HepG2 (cell line): ENCODE measurements around the gene MTA3. TPM values are rescaled to one million over a fixed set of nuclear protein-coding genes. Genes with fewer than 3 reads are reported as not detected.

Experiments
- ARHGAP35 ChIP-seq: sonication (generic); formaldehyde crosslinking; IDR thresholded peaks from 2 replicates; pipeline ENCODE4 v1.9.0; 2022; ENCODE audit warnings: mild to moderate bottlenecking, inconsistent platforms, moderate library complexity, missing genetic modification reagents, borderline replicate concordance
- CCDC6 ChIP-seq: sonication (generic); formaldehyde crosslinking; IDR thresholded peaks from 2 replicates; pipeline ENCODE4 v1.8.1; 2022; ENCODE audit warnings: mild to moderate bottlenecking, missing genetic modification reagents, moderate library complexity
- ESRRA ChIP-seq: sonication (generic); formaldehyde crosslinking; IDR thresholded peaks from 2 replicates; pipeline ENCODE4 v1.5.1; 2020; ENCODE audit warnings: mild to moderate bottlenecking, low read depth, missing genetic modification reagents
- GTF2F1 ChIP-seq: fragments of 150-350 bp; IDR thresholded peaks from 2 replicates; pipeline ENCODE4 v1.6.1; 2014; ENCODE audit warnings: low read length
- GZF1 ChIP-seq: sonication (generic); formaldehyde crosslinking; IDR thresholded peaks from 2 replicates; pipeline ENCODE4 v1.5.1; 2020; ENCODE audit warnings: mild to moderate bottlenecking, missing genetic modification reagents
- KLF9 ChIP-seq: IDR thresholded peaks from 2 replicates; pipeline ENCODE4 v1.6.1; 2016; ENCODE audit warnings: low read depth
- MEF2D ChIP-seq: sonication (generic); formaldehyde crosslinking; IDR thresholded peaks from 2 replicates; pipeline ENCODE4 v1.5.1; 2020; ENCODE audit warnings: mild to moderate bottlenecking, missing genetic modification reagents
- PRPF4 ChIP-seq: fragments of 200-400 bp; formaldehyde crosslinking; IDR thresholded peaks from 2 replicates; pipeline ENCODE4 v1.6.1; 2016; ENCODE audit warnings: low read length, low read depth; ENCODE audit not compliant: poor library complexity, severe bottlenecking
- RAD51 ChIP-seq: fragments of 450-650 bp; IDR thresholded peaks from 2 replicates; pipeline ENCODE4 v1.6.1; 2016; ENCODE audit warnings: borderline replicate concordance
- SKI ChIP-seq: fragments of 450-650 bp; IDR thresholded peaks from one replicate; pipeline ENCODE4 v1.6.1; 2018; ENCODE audit warnings: mild to moderate bottlenecking; ENCODE audit not compliant: partially characterized antibody
- SMARCC2 ChIP-seq: fragments of 450-650 bp; IDR thresholded peaks from 2 replicates; pipeline ENCODE4 v1.6.1; 2017; ENCODE audit warnings: antibody characterized with exemption, mild to moderate bottlenecking
- TARDBP ChIP-seq: sonication (generic); formaldehyde crosslinking; IDR thresholded peaks from 2 replicates; pipeline ENCODE4 v1.8.0; 2022; ENCODE audit warnings: mild to moderate bottlenecking, missing genetic modification reagents
- ZNF10 ChIP-seq: sonication (generic); formaldehyde crosslinking; IDR thresholded peaks from 2 replicates; pipeline ENCODE4 v1.4.0; 2020; ENCODE audit warnings: mild to moderate bottlenecking, low read depth, missing genetic modification reagents, borderline replicate concordance
- ZNF326 ChIP-seq: sonication (generic); formaldehyde crosslinking; IDR thresholded peaks from 2 replicates; pipeline ENCODE4 v1.4.0; 2020; ENCODE audit warnings: missing genetic modification reagents, borderline replicate concordance
- ZNF367 ChIP-seq: sonication (generic); formaldehyde crosslinking; IDR thresholded peaks from 2 replicates; pipeline ENCODE4 v1.4.0; 2020; ENCODE audit warnings: missing genetic modification reagents, borderline replicate concordance
- ZNF430 ChIP-seq: sonication (generic); formaldehyde crosslinking; IDR thresholded peaks from 2 replicates; pipeline ENCODE4 v1.9.0; 2021; ENCODE audit warnings: mild to moderate bottlenecking, missing genetic modification reagents
- ZNF432 ChIP-seq: sonication (generic); formaldehyde crosslinking; IDR thresholded peaks from 2 replicates; pipeline ENCODE4 v1.5.0; 2020; ENCODE audit warnings: missing genetic modification reagents, mild to moderate bottlenecking, borderline replicate concordance
- ZNF563 ChIP-seq: sonication (generic); formaldehyde crosslinking; IDR thresholded peaks from 2 replicates; pipeline ENCODE4 v1.8.0; 2022; ENCODE audit warnings: mild to moderate bottlenecking, moderate library complexity, missing genetic modification reagents
- ZNF7 ChIP-seq: IDR thresholded peaks from 2 replicates; pipeline ENCODE4 v1.6.1; 2016; ENCODE audit warnings: missing biosample characterization, missing genetic modification reagents
- ZNF792 ChIP-seq: IDR thresholded peaks from 2 replicates; pipeline ENCODE4 v1.6.1; 2016
- ZSCAN30 ChIP-seq: sonication (generic); formaldehyde crosslinking; IDR thresholded peaks from 2 replicates; pipeline ENCODE4 v1.5.0; 2020; ENCODE audit warnings: mild to moderate bottlenecking, missing genetic modification reagents
- polyA plus RNA-seq, 8 experiments: library from polyadenylated mRNA; depleted of rRNA in 3 of 8; stranded (reverse) in 7 of 8; unstranded in 1 of 8; fragments of >200 nt; fragmentation: Illumina TruSeq in 4 of 8; extraction: Trizol in 4 of 8; gene quantifications; 2 replicates each; pipeline versions ENCODE4 v1.2.1 to v1.2.3, GENCODE V29; 2011 to 2016; ENCODE audit warnings: low read depth in 4 of 8, missing spikeins in 1 of 8, mixed read lengths in 1 of 8; ENCODE audit not compliant: insufficient read depth in 1 of 8
- total RNA-seq, 5 experiments: library from RNA; depleted of rRNA; stranded (reverse); fragments of >200 nt; fragmentation: Illumina TruSeq; extraction: Trizol; gene quantifications; 2 replicates each; pipeline ENCODE4 v1.2.3, GENCODE V29; 2016; ENCODE audit warnings: low read depth in 1 of 5
- TF ChIP-seq, protein P1 (sequence below): sonication (generic); formaldehyde crosslinking; IDR thresholded peaks from 2 replicates; pipeline ENCODE4 v1.8.0; 2022; ENCODE audit warnings: missing genetic modification reagents, mild to moderate bottlenecking, borderline replicate concordance
- TF ChIP-seq, protein P2 (sequence below): sonication (generic); formaldehyde crosslinking; IDR thresholded peaks from 2 replicates; pipeline ENCODE4 v1.5.1; 2020; ENCODE audit warnings: missing genetic modification reagents, mild to moderate bottlenecking, borderline replicate concordance
- TF ChIP-seq, protein P3 (sequence below): sonication (generic); formaldehyde crosslinking; IDR thresholded peaks from 2 replicates; pipeline ENCODE4 v1.8.1; 2023; ENCODE audit warnings: mild to moderate bottlenecking, missing genetic modification reagents
- TF ChIP-seq, protein P4 (sequence below): sonication (generic); formaldehyde crosslinking; IDR thresholded peaks from 2 replicates; pipeline ENCODE4 v1.8.0; 2022; ENCODE audit warnings: mild to moderate bottlenecking, missing genetic modification reagents; ENCODE audit not compliant: insufficient replicate concordance

MTA3 gene
- total and polyA plus RNA-seq, 2 of the 13 experiments (the other 11 are each of a cell fraction or from before 2014, with no cell fraction given) = 48.8 to 77.8 TPM

DNA sequence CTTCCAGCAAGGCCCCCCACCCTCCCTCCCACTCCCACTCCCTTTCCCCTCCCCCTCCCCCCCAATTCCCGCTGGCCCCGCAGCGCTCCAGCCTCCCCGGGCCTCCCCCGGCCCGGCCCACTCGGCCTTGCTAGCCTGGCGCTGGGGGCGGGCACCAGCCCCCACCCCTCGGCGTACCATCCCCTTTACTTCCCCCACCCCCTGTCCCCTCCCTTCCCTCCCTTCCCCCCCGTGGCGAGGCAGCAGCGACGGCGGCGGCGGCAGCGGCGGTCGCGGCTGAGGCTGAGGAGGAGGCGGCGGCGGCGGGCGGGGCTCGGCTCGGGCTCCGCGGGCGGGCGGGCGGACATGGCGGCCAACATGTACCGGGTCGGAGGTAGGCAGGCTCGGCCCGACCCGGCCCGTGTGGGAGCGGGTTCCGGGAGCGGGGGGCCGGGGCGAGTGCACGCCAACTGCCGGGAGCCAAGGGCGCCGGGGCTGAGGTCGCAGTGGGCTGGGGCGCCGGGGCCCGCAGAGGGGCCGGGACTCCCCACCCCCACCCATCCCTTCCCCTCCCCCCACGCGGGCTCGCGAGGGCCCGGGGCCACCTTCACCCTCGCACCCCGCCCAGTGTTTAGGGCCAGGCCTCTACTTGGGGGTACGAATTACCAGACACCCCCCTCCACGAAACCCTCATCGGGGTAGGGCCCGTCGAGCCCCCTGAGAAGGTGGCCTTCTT lies at the start of gene MTA3 (continued):
- TF ChIP-seq, protein P1, sequence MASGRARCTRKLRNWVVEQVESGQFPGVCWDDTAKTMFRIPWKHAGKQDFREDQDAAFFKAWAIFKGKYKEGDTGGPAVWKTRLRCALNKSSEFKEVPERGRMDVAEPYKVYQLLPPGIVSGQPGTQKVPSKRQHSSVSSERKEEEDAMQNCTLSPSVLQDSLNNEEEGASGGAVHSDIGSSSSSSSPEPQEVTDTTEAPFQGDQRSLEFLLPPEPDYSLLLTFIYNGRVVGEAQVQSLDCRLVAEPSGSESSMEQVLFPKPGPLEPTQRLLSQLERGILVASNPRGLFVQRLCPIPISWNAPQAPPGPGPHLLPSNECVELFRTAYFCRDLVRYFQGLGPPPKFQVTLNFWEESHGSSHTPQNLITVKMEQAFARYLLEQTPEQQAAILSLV (CRISPR knock-in tag) = no peak
- TF ChIP-seq KLF9 (CRISPR knock-in tag) = no peak
- TF ChIP-seq PRPF4 = peak; percentile 97
- TF ChIP-seq ZNF792 = no peak
- TF ChIP-seq ZNF10 (CRISPR knock-in tag) = no peak
- no peak for TF ChIP-seq ZNF7
- no peak for TF ChIP-seq ZNF432
- no peak for TF ChIP-seq ZNF326
- no peak for TF ChIP-seq ZNF430
- TF ChIP-seq SMARCC2 = no peak
- no peak for TF ChIP-seq ARHGAP35 (CRISPR knock-in tag)
- TF ChIP-seq, protein P2, sequence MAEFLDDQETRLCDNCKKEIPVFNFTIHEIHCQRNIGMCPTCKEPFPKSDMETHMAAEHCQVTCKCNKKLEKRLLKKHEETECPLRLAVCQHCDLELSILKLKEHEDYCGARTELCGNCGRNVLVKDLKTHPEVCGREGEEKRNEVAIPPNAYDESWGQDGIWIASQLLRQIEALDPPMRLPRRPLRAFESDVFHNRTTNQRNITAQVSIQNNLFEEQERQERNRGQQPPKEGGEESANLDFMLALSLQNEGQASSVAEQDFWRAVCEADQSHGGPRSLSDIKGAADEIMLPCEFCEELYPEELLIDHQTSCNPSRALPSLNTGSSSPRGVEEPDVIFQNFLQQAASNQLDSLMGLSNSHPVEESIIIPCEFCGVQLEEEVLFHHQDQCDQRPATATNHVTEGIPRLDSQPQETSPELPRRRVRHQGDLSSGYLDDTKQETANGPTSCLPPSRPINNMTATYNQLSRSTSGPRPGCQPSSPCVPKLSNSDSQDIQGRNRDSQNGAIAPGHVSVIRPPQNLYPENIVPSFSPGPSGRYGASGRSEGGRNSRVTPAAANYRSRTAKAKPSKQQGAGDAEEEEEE (CRISPR knock-in tag) = no peak
- no peak for TF ChIP-seq ZNF563 (CRISPR knock-in tag)
- TF ChIP-seq, protein P3, sequence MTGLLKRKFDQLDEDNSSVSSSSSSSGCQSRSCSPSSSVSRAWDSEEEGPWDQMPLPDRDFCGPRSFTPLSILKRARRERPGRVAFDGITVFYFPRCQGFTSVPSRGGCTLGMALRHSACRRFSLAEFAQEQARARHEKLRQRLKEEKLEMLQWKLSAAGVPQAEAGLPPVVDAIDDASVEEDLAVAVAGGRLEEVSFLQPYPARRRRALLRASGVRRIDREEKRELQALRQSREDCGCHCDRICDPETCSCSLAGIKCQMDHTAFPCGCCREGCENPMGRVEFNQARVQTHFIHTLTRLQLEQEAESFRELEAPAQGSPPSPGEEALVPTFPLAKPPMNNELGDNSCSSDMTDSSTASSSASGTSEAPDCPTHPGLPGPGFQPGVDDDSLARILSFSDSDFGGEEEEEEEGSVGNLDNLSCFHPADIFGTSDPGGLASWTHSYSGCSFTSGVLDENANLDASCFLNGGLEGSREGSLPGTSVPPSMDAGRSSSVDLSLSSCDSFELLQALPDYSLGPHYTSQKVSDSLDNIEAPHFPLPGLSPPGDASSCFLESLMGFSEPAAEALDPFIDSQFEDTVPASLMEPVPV (CRISPR knock-in tag) = no peak
- TF ChIP-seq ZNF367 (CRISPR knock-in tag) = no peak
- TF ChIP-seq, protein P4, sequence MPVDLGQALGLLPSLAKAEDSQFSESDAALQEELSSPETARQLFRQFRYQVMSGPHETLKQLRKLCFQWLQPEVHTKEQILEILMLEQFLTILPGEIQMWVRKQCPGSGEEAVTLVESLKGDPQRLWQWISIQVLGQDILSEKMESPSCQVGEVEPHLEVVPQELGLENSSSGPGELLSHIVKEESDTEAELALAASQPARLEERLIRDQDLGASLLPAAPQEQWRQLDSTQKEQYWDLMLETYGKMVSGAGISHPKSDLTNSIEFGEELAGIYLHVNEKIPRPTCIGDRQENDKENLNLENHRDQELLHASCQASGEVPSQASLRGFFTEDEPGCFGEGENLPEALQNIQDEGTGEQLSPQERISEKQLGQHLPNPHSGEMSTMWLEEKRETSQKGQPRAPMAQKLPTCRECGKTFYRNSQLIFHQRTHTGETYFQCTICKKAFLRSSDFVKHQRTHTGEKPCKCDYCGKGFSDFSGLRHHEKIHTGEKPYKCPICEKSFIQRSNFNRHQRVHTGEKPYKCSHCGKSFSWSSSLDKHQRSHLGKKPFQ = no peak
- TF ChIP-seq SKI = no peak
- no peak for TF ChIP-seq MEF2D (CRISPR knock-in tag)
- no peak for TF ChIP-seq GZF1 (CRISPR knock-in tag)
- peak; percentile 28; the same call in 1 of the 2 replicates for TF ChIP-seq CCDC6
- no peak for TF ChIP-seq GTF2F1
- no peak for TF ChIP-seq RAD51
- TF ChIP-seq TARDBP = 0 out of 2 replicates have a peak, but pooled peaks have one; percentile 17
- TF ChIP-seq ZSCAN30 (CRISPR knock-in tag) = no peak
- no peak for TF ChIP-seq ESRRA (CRISPR knock-in tag)
